Liver (tissue), 9 donors: ENCODE results near the gene TPCN1. TPM values are rescaled to one million over a fixed set of nuclear protein-coding genes. Genes with fewer than 3 reads are reported as not detected.

Source experiments
- DNase-seq: peaks from one replicate; pipeline ENCODE4 v3.0.0-alpha.2; 2017; ENCODE audit warnings: low spot score
- H3K27ac ChIP-seq, 2 donors: one replicate each; pipeline ENCODE4 v1.7.0; 2013; ENCODE audit warnings: inconsistent platforms in 2 of 2, low read length in 2 of 2, control low read depth in 1 of 2, low read depth in 1 of 2, mild to moderate bottlenecking in 1 of 2
- H3K27me3 ChIP-seq, 4 donors: one replicate each; pipeline versions ENCODE4 v1.6.1 to v1.7.0; 2013; ENCODE audit warnings: low read length in 3 of 4, inconsistent platforms in 1 of 4, mild to moderate bottlenecking in 1 of 4, moderate library complexity in 1 of 4; ENCODE audit not compliant: control insufficient read depth in 4 of 4, insufficient read depth in 4 of 4
- H3K36me3 ChIP-seq, 4 donors: one replicate each; pipeline versions ENCODE4 v1.6.1 to v1.7.0; 2013; ENCODE audit warnings: low read length in 3 of 4, mild to moderate bottlenecking in 3 of 4, low read depth in 1 of 4, moderate library complexity in 1 of 4; ENCODE audit not compliant: control insufficient read depth in 4 of 4, insufficient read depth in 3 of 4
- H3K4me1 ChIP-seq, 4 donors: one replicate each; pipeline versions ENCODE4 v1.6.1 to v1.7.0; 2013; ENCODE audit warnings: low read length in 3 of 4, mild to moderate bottlenecking in 3 of 4, moderate library complexity in 1 of 4; ENCODE audit not compliant: control insufficient read depth in 4 of 4, insufficient read depth in 4 of 4
- H3K4me3 ChIP-seq, 3 donors: one replicate each; pipeline versions ENCODE4 v1.6.1 to v1.7.0; 2013; ENCODE audit warnings: low read length in 3 of 3, control low read depth in 1 of 3, low read depth in 1 of 3, mild to moderate bottlenecking in 1 of 3
- H3K9ac ChIP-seq, 2 donors: one replicate each; pipeline ENCODE4 v1.7.0; 2013; ENCODE audit warnings: low read length in 2 of 2, mild to moderate bottlenecking in 2 of 2, moderate library complexity in 2 of 2, control low read depth in 1 of 2, low read depth in 1 of 2
- H3K9me3 ChIP-seq, 4 donors: one replicate each; pipeline versions ENCODE4 v1.6.1 to v1.7.0; 2013; ENCODE audit warnings: low read length in 3 of 4; ENCODE audit not compliant: control insufficient read depth in 4 of 4
- EGR1 ChIP-seq, 2 donors: IDR thresholded peaks; 2 replicates each; pipeline ENCODE4 v1.6.1; 2016 to 2018; ENCODE audit warnings: antibody characterized with exemption in 2 of 2, low read depth in 2 of 2
- FOXA1 ChIP-seq: IDR thresholded peaks from 2 replicates; pipeline ENCODE4 v1.6.1; 2016; ENCODE audit warnings: antibody characterized with exemption
- FOXA2 ChIP-seq: IDR thresholded peaks from 2 replicates; pipeline ENCODE4 v1.6.1; 2016; ENCODE audit warnings: antibody characterized with exemption
- GABPA ChIP-seq, 2 donors: IDR thresholded peaks in 1 of 2; conservative IDR thresholded peaks in 1 of 2; 2 replicates each; pipeline ENCODE4 v1.6.1; 2016; ENCODE audit warnings: antibody characterized with exemption in 2 of 2, mild to moderate bottlenecking in 1 of 2, moderate library complexity in 1 of 2
- HNF4A ChIP-seq, 2 donors: conservative IDR thresholded peaks; 2 replicates each; pipeline ENCODE4 v1.6.1; 2016; ENCODE audit warnings: antibody characterized with exemption in 2 of 2, mild to moderate bottlenecking in 2 of 2
- HNF4G ChIP-seq: IDR thresholded peaks from 2 replicates; pipeline ENCODE4 v1.6.1; 2016; ENCODE audit warnings: antibody characterized with exemption
- JUND ChIP-seq, 2 donors: IDR thresholded peaks; 2 replicates each; pipeline ENCODE4 v1.6.1; 2016; ENCODE audit warnings: antibody characterized with exemption in 2 of 2
- NR2F2 ChIP-seq: IDR thresholded peaks from 2 replicates; pipeline ENCODE4 v1.6.1; 2016; ENCODE audit warnings: antibody characterized with exemption
- RAD21 ChIP-seq, 2 donors: IDR thresholded peaks; 2 replicates each; pipeline ENCODE4 v1.6.1; 2016; ENCODE audit warnings: antibody characterized with exemption in 2 of 2, mild to moderate bottlenecking in 2 of 2
- REST ChIP-seq: IDR thresholded peaks from 2 replicates; pipeline ENCODE4 v1.6.1; 2016; ENCODE audit warnings: antibody characterized with exemption, mild to moderate bottlenecking
- RXRA ChIP-seq, 2 donors: IDR thresholded peaks; 2 replicates each; pipeline ENCODE4 v1.6.1; 2017 to 2018; ENCODE audit warnings: antibody characterized with exemption in 2 of 2, mild to moderate bottlenecking in 1 of 2
- SP1 ChIP-seq: IDR thresholded peaks from 2 replicates; pipeline ENCODE4 v1.6.1; 2018; ENCODE audit warnings: antibody characterized with exemption, mild to moderate bottlenecking
- TAF1 ChIP-seq: conservative IDR thresholded peaks from 2 replicates; pipeline ENCODE4 v1.6.1; 2016; ENCODE audit warnings: antibody characterized with exemption, mild to moderate bottlenecking
- YY1 ChIP-seq: IDR thresholded peaks from 2 replicates; pipeline ENCODE4 v1.6.1; 2016; ENCODE audit warnings: antibody characterized with exemption, mild to moderate bottlenecking
- WGBS: extraction: QIAGEN DNeasy Blood & Tissue Kit; methylation state at CpG from one replicate; pipeline ENCODE4 v1.1.7; 2013; 5-methylcytosine and 5-hydroxymethylcytosine counted together
- polyA plus RNA-seq, 2 donors: library from polyadenylated mRNA; stranded (reverse) in 1 of 2; unstranded in 1 of 2; fragments of 200-250 nt in 1 of 2; fragments of >200 nt in 1 of 2; fragmentation: Nextera tagmentation in 1 of 2; extraction: Ambion mirVana in 1 of 2; gene quantifications; one replicate each; pipeline versions ENCODE4 v1.2.1 to v1.2.3, GENCODE V29; 2013 to 2015
- total RNA-seq, 2 donors: library from RNA; depleted of rRNA; stranded (reverse); fragments of >200 nt; gene quantifications; one replicate each; pipeline ENCODE4 v1.2.3, GENCODE V29; 2014
- TF ChIP-seq, protein P1 (sequence below): IDR thresholded peaks from 2 replicates; pipeline ENCODE4 v1.6.1; 2016; ENCODE audit warnings: antibody characterized with exemption
- TF ChIP-seq, protein P2 (sequence below): fragments of 150-350 bp; IDR thresholded peaks from 2 replicates; pipeline ENCODE4 v1.5.1; 2017; ENCODE audit warnings: improper control_type of control experiment, low read depth, low read length; ENCODE audit not compliant: missing input control
- TF ChIP-seq, protein P3 (sequence below): IDR thresholded peaks from 2 replicates; pipeline ENCODE4 v1.6.1; 2016; ENCODE audit warnings: antibody characterized with exemption
- TF ChIP-seq, protein P4 (sequence below): IDR thresholded peaks from 2 replicates; pipeline ENCODE4 v1.6.1; 2016; ENCODE audit warnings: antibody characterized with exemption
- donor health status: healthy.
- donor health status: healthy.
- donor health status: healthy.
- donor health status: healthy.
- donor health status: healthy.

TPCN1 gene
- total and polyA plus RNA-seq, 4 donors: 8.6 to 19.2 (median 13.7) TPM

GRCh38 chr12:113173081-113173698, 48.1 kb upstream of the TPCN1 start:
- H3K4me3 ChIP-seq: no peak overlapping the region
- 94% methylated on average over 7 of the region's 7 CpGs for WGBS
- H3K9me3 ChIP-seq: no peaks in the 10 kb centered on the region
- H3K27me3 ChIP-seq: no peaks in the 10 kb centered on the region
- H3K9ac ChIP-seq: no peak overlapping the region
- no peak for DNase-seq
- TF ChIP-seq, protein P1, sequence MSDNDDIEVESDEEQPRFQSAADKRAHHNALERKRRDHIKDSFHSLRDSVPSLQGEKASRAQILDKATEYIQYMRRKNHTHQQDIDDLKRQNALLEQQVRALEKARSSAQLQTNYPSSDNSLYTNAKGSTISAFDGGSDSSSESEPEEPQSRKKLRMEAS: no peak
- TF ChIP-seq, protein P2, sequence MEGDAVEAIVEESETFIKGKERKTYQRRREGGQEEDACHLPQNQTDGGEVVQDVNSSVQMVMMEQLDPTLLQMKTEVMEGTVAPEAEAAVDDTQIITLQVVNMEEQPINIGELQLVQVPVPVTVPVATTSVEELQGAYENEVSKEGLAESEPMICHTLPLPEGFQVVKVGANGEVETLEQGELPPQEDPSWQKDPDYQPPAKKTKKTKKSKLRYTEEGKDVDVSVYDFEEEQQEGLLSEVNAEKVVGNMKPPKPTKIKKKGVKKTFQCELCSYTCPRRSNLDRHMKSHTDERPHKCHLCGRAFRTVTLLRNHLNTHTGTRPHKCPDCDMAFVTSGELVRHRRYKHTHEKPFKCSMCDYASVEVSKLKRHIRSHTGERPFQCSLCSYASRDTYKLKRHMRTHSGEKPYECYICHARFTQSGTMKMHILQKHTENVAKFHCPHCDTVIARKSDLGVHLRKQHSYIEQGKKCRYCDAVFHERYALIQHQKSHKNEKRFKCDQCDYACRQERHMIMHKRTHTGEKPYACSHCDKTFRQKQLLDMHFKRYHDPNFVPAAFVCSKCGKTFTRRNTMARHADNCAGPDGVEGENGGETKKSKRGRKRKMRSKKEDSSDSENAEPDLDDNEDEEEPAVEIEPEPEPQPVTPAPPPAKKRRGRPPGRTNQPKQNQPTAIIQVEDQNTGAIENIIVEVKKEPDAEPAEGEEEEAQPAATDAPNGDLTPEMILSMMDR: no peak
- TF ChIP-seq SP1 (no peak), FOXA1 (no peak), YY1 (no peak), GABPA (IDR thresholded peaks at IDR 0.05 in 1 of 2, conservative IDR thresholded peaks at IDR 0.05 in 1 of 2) (no peak), JUND (IDR thresholded peaks at IDR 0.05) (no peak), HNF4A (conservative IDR thresholded peaks at IDR 0.05) (no peak), HNF4G (no peak), REST (no peak), TAF1 (no peak), RAD21 (IDR thresholded peaks at IDR 0.05) (no peak), NR2F2 (no peak), FOXA2 (no peak), EGR1 (IDR thresholded peaks at IDR 0.05; ENCODE audit: low read depth in 2 of 2) (no peak), RXRA (IDR thresholded peaks at IDR 0.05) (no peak)
- TF ChIP-seq, protein P3, sequence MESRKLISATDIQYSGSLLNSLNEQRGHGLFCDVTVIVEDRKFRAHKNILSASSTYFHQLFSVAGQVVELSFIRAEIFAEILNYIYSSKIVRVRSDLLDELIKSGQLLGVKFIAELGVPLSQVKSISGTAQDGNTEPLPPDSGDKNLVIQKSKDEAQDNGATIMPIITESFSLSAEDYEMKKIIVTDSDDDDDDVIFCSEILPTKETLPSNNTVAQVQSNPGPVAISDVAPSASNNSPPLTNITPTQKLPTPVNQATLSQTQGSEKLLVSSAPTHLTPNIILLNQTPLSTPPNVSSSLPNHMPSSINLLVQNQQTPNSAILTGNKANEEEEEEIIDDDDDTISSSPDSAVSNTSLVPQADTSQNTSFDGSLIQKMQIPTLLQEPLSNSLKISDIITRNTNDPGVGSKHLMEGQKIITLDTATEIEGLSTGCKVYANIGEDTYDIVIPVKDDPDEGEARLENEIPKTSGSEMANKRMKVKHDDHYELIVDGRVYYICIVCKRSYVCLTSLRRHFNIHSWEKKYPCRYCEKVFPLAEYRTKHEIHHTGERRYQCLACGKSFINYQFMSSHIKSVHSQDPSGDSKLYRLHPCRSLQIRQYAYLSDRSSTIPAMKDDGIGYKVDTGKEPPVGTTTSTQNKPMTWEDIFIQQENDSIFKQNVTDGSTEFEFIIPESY: no peak
- TF ChIP-seq, protein P4, sequence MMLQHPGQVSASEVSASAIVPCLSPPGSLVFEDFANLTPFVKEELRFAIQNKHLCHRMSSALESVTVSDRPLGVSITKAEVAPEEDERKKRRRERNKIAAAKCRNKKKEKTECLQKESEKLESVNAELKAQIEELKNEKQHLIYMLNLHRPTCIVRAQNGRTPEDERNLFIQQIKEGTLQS: no peak
- H3K36me3 ChIP-seq: peaks cover 22 to 75% (median 54%) of the 10 kb centered on the region in 4 donors
- no peak overlapping the region for H3K27ac ChIP-seq
- no peaks in the 10 kb centered on the region for H3K4me1 ChIP-seq
